ENCODE measurements around the gene RAB25. TPM values are rescaled to one million over a fixed set of nuclear protein-coding genes. Genes with fewer than 3 reads are reported as not detected.

The RAB25 gene
- total RNA-seq, 1 experiment from 2014 or later = 18.1 TPM

- POLR2A ChIA-PET (ENCODE audit: unreplicated experiment) = interaction anchor here (0.6 kb wide), 1 partner anchor 281 kb away, joined by 3 read pairs; no protein-coding TSS in a partner anchor
- H3K36me3 ChIP-seq (ENCODE audit: low read depth, low read length) = peaks cover 13% of the 10 kb centered on the region
- ATAC-seq = no peak
- peaks cover 29% of the 10 kb centered on the region for H3K79me2 ChIP-seq (ENCODE audit: low read length)
- no peak for TF ChIP-seq EZH2 (IDR thresholded peaks at IDR 0.05; ENCODE audit: low read length, unreplicated experiment)
- no peak for TF ChIP-seq EZH2phosphoT487 (IDR thresholded peaks at IDR 0.05; ENCODE audit: borderline replicate concordance, low read length)
- TF ChIP-seq, protein P1, sequence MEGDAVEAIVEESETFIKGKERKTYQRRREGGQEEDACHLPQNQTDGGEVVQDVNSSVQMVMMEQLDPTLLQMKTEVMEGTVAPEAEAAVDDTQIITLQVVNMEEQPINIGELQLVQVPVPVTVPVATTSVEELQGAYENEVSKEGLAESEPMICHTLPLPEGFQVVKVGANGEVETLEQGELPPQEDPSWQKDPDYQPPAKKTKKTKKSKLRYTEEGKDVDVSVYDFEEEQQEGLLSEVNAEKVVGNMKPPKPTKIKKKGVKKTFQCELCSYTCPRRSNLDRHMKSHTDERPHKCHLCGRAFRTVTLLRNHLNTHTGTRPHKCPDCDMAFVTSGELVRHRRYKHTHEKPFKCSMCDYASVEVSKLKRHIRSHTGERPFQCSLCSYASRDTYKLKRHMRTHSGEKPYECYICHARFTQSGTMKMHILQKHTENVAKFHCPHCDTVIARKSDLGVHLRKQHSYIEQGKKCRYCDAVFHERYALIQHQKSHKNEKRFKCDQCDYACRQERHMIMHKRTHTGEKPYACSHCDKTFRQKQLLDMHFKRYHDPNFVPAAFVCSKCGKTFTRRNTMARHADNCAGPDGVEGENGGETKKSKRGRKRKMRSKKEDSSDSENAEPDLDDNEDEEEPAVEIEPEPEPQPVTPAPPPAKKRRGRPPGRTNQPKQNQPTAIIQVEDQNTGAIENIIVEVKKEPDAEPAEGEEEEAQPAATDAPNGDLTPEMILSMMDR (conservative IDR thresholded peaks at IDR 0.05; ENCODE audit: low read depth, low read length) = no peak
- DNase-seq = no peak
- no peaks in the 10 kb centered on the region for H3F3A ChIP-seq (ENCODE audit: low read length, unreplicated experiment)
- BruUV-seq (replicated peaks) = no TSS peak
- H3K4me3 ChIP-seq (ENCODE audit: low read length) = peak overlapping the region; percentile 78; the same call in 1 of the 2 replicates
- H4K20me1 ChIP-seq (ENCODE audit: low read length) = no peaks in the 10 kb centered on the region
- H3K9me2 ChIP-seq (replicated peaks; ENCODE audit: low read length) = no peaks in the 10 kb centered on the region
- CTCF ChIA-PET = interaction anchor here (0.6 kb wide), 1 partner anchor 17 kb away, joined by 3 read pairs; no protein-coding TSS in a partner anchor
- no peak overlapping the region for H2AFZ ChIP-seq (ENCODE audit: low read length)
- no peak overlapping the region for H3K9ac ChIP-seq (ENCODE audit: low read length)
- intact Hi-C loops (cut with micrococcal nuclease) = no loop called here
- H3K27ac ChIP-seq (ENCODE audit: low read length) = no peak overlapping the region
- peak overlapping the region; percentile 85 for H3K4me2 ChIP-seq (ENCODE audit: low read length)
- 0 out of 2 replicates have a peak, but pooled peaks cover 5% of the 10 kb centered on the region for H3K4me1 ChIP-seq (ENCODE audit: insufficient read depth, low read length)
- H3K9me3 ChIP-seq (ENCODE audit: low read length) = no peaks in the 10 kb centered on the region
- H3K27me3 ChIP-seq (ENCODE audit: low read length) = no peaks in the 10 kb centered on the region
Observed at GRCh38 chr1:156079762-156080161, 18.8 kb downstream of the RAB25 start.

- POLR2A ChIA-PET (ENCODE audit: unreplicated experiment) = interaction anchor here (0.6 kb wide), 1 partner anchor 281 kb away, joined by 3 read pairs; no protein-coding TSS in a partner anchor
- ATAC-seq (no peak), DNase-seq (no peak)
- H3K9ac ChIP-seq (ENCODE audit: low read length) = peak overlapping the region; percentile 78
- H3K79me2 ChIP-seq (ENCODE audit: low read length) = peaks cover 29% of the 10 kb centered on the region
- H3K4me3 ChIP-seq (ENCODE audit: low read length) = peak overlapping the region; percentile 78
- no peaks in the 10 kb centered on the region for H3F3A ChIP-seq (ENCODE audit: low read length, unreplicated experiment)
- H3K27ac ChIP-seq (ENCODE audit: low read length) = no peak overlapping the region
- CTCF ChIA-PET = no interaction called here
- peak overlapping the region; percentile 85 for H3K4me2 ChIP-seq (ENCODE audit: low read length)
- TF ChIP-seq EZH2 (IDR thresholded peaks at IDR 0.05; ENCODE audit: low read length, unreplicated experiment) (no peak), EZH2phosphoT487 (IDR thresholded peaks at IDR 0.05; ENCODE audit: borderline replicate concordance, low read length) (no peak)
- TF ChIP-seq, protein P1 (conservative IDR thresholded peaks at IDR 0.05; ENCODE audit: low read depth, low read length) = no peak
- no peaks in the 10 kb centered on the region for H3K9me2 ChIP-seq (replicated peaks; ENCODE audit: low read length)
- H3K9me3 ChIP-seq (ENCODE audit: low read length) = no peaks in the 10 kb centered on the region
- intact Hi-C loops (cut with micrococcal nuclease) = no loop called here
- no peak overlapping the region for H2AFZ ChIP-seq (ENCODE audit: low read length)
- no peaks in the 10 kb centered on the region for H4K20me1 ChIP-seq (ENCODE audit: low read length)
- H3K36me3 ChIP-seq (ENCODE audit: low read depth, low read length) = peaks cover 13% of the 10 kb centered on the region
- no TSS peak for BruUV-seq (replicated peaks)
- H3K4me1 ChIP-seq (ENCODE audit: insufficient read depth, low read length) = 0 out of 2 replicates have a peak, but pooled peaks cover 5% of the 10 kb centered on the region
- no peaks in the 10 kb centered on the region for H3K27me3 ChIP-seq (ENCODE audit: low read length)
Observed at GRCh38 chr1:156080241-156080862, 19.4 kb downstream of the RAB25 start.

DNA sequence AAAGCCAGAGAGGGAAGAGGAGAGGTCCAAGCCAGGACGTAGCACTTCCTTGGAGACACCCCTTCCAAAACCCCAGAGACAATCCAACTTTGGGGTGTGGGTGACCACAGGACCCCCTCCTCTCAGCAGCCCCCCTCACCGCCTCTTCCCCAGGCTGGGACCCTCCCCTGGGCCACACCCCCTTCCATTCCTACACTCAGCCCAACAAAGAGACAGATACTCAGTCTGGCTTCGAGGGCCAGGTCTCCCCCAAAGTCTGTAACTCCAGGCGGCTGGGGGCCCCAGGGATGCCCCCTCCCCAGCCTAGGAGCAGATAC lies 19.9 kb downstream of the RAB25 start:
- H3K9me2 ChIP-seq (replicated peaks; ENCODE audit: low read length) = no peaks in the 10 kb centered on the region
- TF ChIP-seq EZH2 (IDR thresholded peaks at IDR 0.05; ENCODE audit: low read length, unreplicated experiment) = no peak
- TF ChIP-seq, protein P1 (conservative IDR thresholded peaks at IDR 0.05; ENCODE audit: low read depth, low read length) = no peak
- no peak for TF ChIP-seq EZH2phosphoT487 (IDR thresholded peaks at IDR 0.05; ENCODE audit: borderline replicate concordance, low read length)
- H3K4me1 ChIP-seq (ENCODE audit: insufficient read depth, low read length) = peaks cover 5% of the 10 kb centered on the region; the same call in 1 of the 2 replicates
- peak overlapping the region; percentile 85; the same call in 1 of the 2 replicates for H2AFZ ChIP-seq (ENCODE audit: low read length)
- peaks cover 13% of the 10 kb centered on the region for H3K36me3 ChIP-seq (ENCODE audit: low read depth, low read length)
- H3K9ac ChIP-seq (ENCODE audit: low read length) = peak overlapping the region; percentile 78
- no peaks in the 10 kb centered on the region for H3F3A ChIP-seq (ENCODE audit: low read length, unreplicated experiment)
- ChIA-PET CTCF (no interaction called here), POLR2A (ENCODE audit: unreplicated experiment) (no interaction called here)
- no peaks in the 10 kb centered on the region for H3K9me3 ChIP-seq (ENCODE audit: low read length)
- no peaks in the 10 kb centered on the region for H3K27me3 ChIP-seq (ENCODE audit: low read length)
- H3K4me2 ChIP-seq (ENCODE audit: low read length) = peak overlapping the region; percentile 85
- intact Hi-C loops (cut with micrococcal nuclease) = no loop called here
- H3K4me3 ChIP-seq (ENCODE audit: low read length) = peak overlapping the region; percentile 78
- no TSS peak for BruUV-seq (replicated peaks)
- peaks cover 29% of the 10 kb centered on the region for H3K79me2 ChIP-seq (ENCODE audit: low read length)
- H3K27ac ChIP-seq (ENCODE audit: low read length) = no peak overlapping the region
- ATAC-seq (no peak; the same call in 1 of the 2 replicates), DNase-seq (no peak)
- H4K20me1 ChIP-seq (ENCODE audit: low read length) = no peaks in the 10 kb centered on the region

Data from PC-3 (cell line).